ENCODE measurements around the gene HOXB3.

The HOXB3 gene

GRCh38 chr17:48555258-48556228 lies 34.5 kb downstream of the HOXB3 start:
- DNase-seq, result peak; percentile 82

- DNase-seq, result peak; percentile 67
Observed at GRCh38 chr17:48554412-48555257, 35.4 kb downstream of the HOXB3 start.

- DNase-seq, result peak; percentile 38
Observed at GRCh38 chr17:48553826-48554225, 36.2 kb downstream of the HOXB3 start.

- DNase-seq, result no peak
Observed at GRCh38 chr17:48553190-48553547, 36.9 kb downstream of the HOXB3 start.

- no peak for DNase-seq
Observed at GRCh38 chr17:48552466-48553189, 37.4 kb downstream of the HOXB3 start.

GRCh38 chr17:48551596-48552465 lies 38.2 kb downstream of the HOXB3 start:
- no peak for DNase-seq

GRCh38 chr17:48551214-48551555 lies 38.9 kb downstream of the HOXB3 start:
- DNase-seq, result no peak

GRCh38 chr17:48550502-48551213 lies 39.4 kb downstream of the HOXB3 start:
- DNase-seq, result no peak

- no peak for DNase-seq
Observed at GRCh38 chr17:48549914-48550501, 40.0 kb downstream of the HOXB3 start.

- no peak for DNase-seq
Observed at GRCh38 chr17:48549281-48549630, 40.8 kb downstream of the HOXB3 start.

GRCh38 chr17:48548523-48549280 lies 41.3 kb downstream of the HOXB3 start:
- peak; percentile 58 for DNase-seq

GRCh38 chr17:48547808-48548522 lies 42.1 kb downstream of the HOXB3 start:
- peak; percentile 59 for DNase-seq

GRCh38 chr17:48546924-48547807 lies 42.9 kb downstream of the HOXB3 start:
- peak; percentile 85 for DNase-seq

- no peak for DNase-seq
Observed at GRCh38 chr17:48546137-48546923, 43.7 kb downstream of the HOXB3 start.

GRCh38 chr17:48545539-48545938 lies 44.5 kb downstream of the HOXB3 start:
- DNase-seq, result no peak

GRCh38 chr17:48545022-48545375 lies 45.0 kb downstream of the HOXB3 start, which contains the start of gene HOXB2:
Gene HOXB2, minus strand, starts transcription at chr17:48545109. Its CDS starts 198 bp downstream, at chr17:48544911.
- no peak for DNase-seq

GRCh38 chr17:48544349-48545021 lies 45.6 kb downstream of the HOXB3 start:
- no peak for DNase-seq
